A673 (cell line): Measurements from ENCODE around the gene MGAT5B. TPM values are rescaled to one million over a fixed set of nuclear protein-coding genes. Genes with fewer than 3 reads are reported as not detected.

Experiments used
- BruUV-seq: library from RNA; stranded (reverse); fragments of 400-500 nt; replicated peaks from 2 replicates; lab custom pipeline; 2021; lab: Mats Ljungman, UMichigan
- CTCF ChIA-PET: fragments of 300-600 bp; sonication (Branson Sonifier 250); formaldehyde crosslinking; loops from one replicate; lab custom pipeline; 2022; ENCODE audit warnings: antibody characterized with exemption; lab: Charles Lee
- POLR2A ChIA-PET: fragments of 300-600 bp; sonication (Branson Sonifier 250); formaldehyde crosslinking; loops from one replicate; lab custom pipeline; 2022; ENCODE audit warnings: antibody characterized with exemption; ENCODE audit not compliant: low non-redundant PET; lab: Charles Lee
- DNase-seq: peaks from one replicate; pipeline ENCODE4 v3.0.0-alpha.2; 2015; ENCODE audit warnings: low spot score
- H3K27ac ChIP-seq: fragments of 200-600 bp; sonication (generic); 2 replicates; pipeline ENCODE4 v1.5.1; 2016; ENCODE audit warnings: mixed run types, low read depth, mild to moderate bottlenecking, mixed read lengths, antibody characterized with exemption, low read length; ENCODE audit not compliant: poor library complexity, severe bottlenecking
- H3K27me3 ChIP-seq: fragments of 200-600 bp; sonication (generic); replicated peaks from 2 replicates; pipeline ENCODE4 v1.6.1; 2017; ENCODE audit warnings: mixed run types, low read depth, mild to moderate bottlenecking, mixed read lengths, antibody characterized with exemption, low read length; ENCODE audit not compliant: insufficient read depth, poor library complexity
- H3K36me3 ChIP-seq: fragments of 200-600 bp; sonication (generic); 2 replicates; pipeline ENCODE4 v1.6.1; 2016; ENCODE audit warnings: mixed run types, mild to moderate bottlenecking, mixed read lengths, antibody characterized with exemption, low read length; ENCODE audit not compliant: insufficient read depth, poor library complexity, severe bottlenecking
- H3K4me1 ChIP-seq: fragments of 200-600 bp; sonication (generic); 2 replicates; pipeline ENCODE4 v1.6.1; 2017; ENCODE audit warnings: mixed run types, mild to moderate bottlenecking, mixed read lengths, antibody characterized with exemption, low read length; ENCODE audit not compliant: insufficient read depth, poor library complexity, severe bottlenecking
- H3K4me3 ChIP-seq: fragments of 200-600 bp; sonication (generic); 2 replicates; pipeline ENCODE4 v1.5.1; 2016; ENCODE audit warnings: low read depth, mixed run types, mild to moderate bottlenecking, mixed read lengths, low read length; ENCODE audit not compliant: poor library complexity, severe bottlenecking
- H3K9me3 ChIP-seq: fragments of 200-600 bp; sonication (generic); 2 replicates; pipeline ENCODE4 v1.6.1; 2016; ENCODE audit warnings: mixed run types, low read depth, mild to moderate bottlenecking, mixed read lengths, antibody characterized with exemption, low read length; ENCODE audit not compliant: poor library complexity, severe bottlenecking
- CTCF ChIP-seq: fragments of 300-800, 200-600 bp; sonication (generic); conservative IDR thresholded peaks from 2 replicates; pipeline ENCODE4 v1.5.1; 2017; ENCODE audit warnings: low read depth, mild to moderate bottlenecking, antibody characterized with exemption, low read length, moderate library complexity, mixed read lengths
- EZH2 ChIP-seq: fragments of 200-600 bp; sonication (generic); IDR thresholded peaks from 2 replicates; pipeline ENCODE4 v1.6.1; 2017; ENCODE audit warnings: borderline replicate concordance, low read depth, mild to moderate bottlenecking, mixed read lengths, antibody characterized with exemption, low read length; ENCODE audit not compliant: poor library complexity, severe bottlenecking
- intact Hi-C: fragments of 100-400 bp; cut with micrococcal nuclease; formaldehyde crosslinking; loops from one replicate; pipeline ENCODE4 v1.10.0; 2022; ENCODE audit not compliant: unreplicated experiment
- total RNA-seq: library from RNA; stranded (reverse); gene quantifications from 2 replicates; pipeline ENCODE4 v1.2.3, GENCODE V29; 2021

Gene MGAT5B
- total RNA-seq, 1 experiment from 2014 or later = 1.1 TPM

- no peak for DNase-seq
- Histone ChIP-seq H3K27ac (no peak overlapping the region), H3K4me3 (no peak overlapping the region), H3K4me1 (no peaks in the 10 kb centered on the region), H3K9me3 (no peaks in the 10 kb centered on the region), H3K27me3 (no peaks in the 10 kb centered on the region), H3K36me3 (no peaks in the 10 kb centered on the region)
- no peak for TF ChIP-seq EZH2
- TF ChIP-seq CTCF = no peak
- CTCF ChIA-PET = no interaction called here
- POLR2A ChIA-PET = no interaction called here
- no TSS peak for BruUV-seq
- intact Hi-C loops = no loop called here
Observed at GRCh38 chr17:76924345-76925342, 56.4 kb downstream of the MGAT5B start.

GRCh38 chr17:76925441-76925891, 57.3 kb downstream of the MGAT5B start:
- POLR2A ChIA-PET = no interaction called here
- CTCF ChIA-PET = no interaction called here
- no peak for TF ChIP-seq EZH2
- TF ChIP-seq CTCF = no peak

GRCh38 chr17:76926237-76926866, 58.1 kb downstream of the MGAT5B start:
- H3K27me3 ChIP-seq = no peaks in the 10 kb centered on the region
- ChIA-PET CTCF (interaction anchor here (0.6 kb wide), 1 partner anchor 10 kb away, joined by 3 read pairs; no protein-coding TSS in a partner anchor), POLR2A (no interaction called here)
- intact Hi-C loops = no loop called here
- no peak overlapping the region for H3K4me3 ChIP-seq
- TF ChIP-seq CTCF = no peak
- no peak for TF ChIP-seq EZH2
- H3K4me1 ChIP-seq = no peaks in the 10 kb centered on the region
- no peak for DNase-seq
- no peaks in the 10 kb centered on the region for H3K9me3 ChIP-seq
- no TSS peak for BruUV-seq
- no peak overlapping the region for H3K27ac ChIP-seq
- no peaks in the 10 kb centered on the region for H3K36me3 ChIP-seq

More at GRCh38 chr17:76925441-76925891, 57.3 kb downstream of the MGAT5B start:
- no TSS peak for BruUV-seq
- no peaks in the 10 kb centered on the region for H3K27me3 ChIP-seq
- H3K9me3 ChIP-seq = no peaks in the 10 kb centered on the region
- DNase-seq = no peak
- H3K4me3 ChIP-seq = no peak overlapping the region
- intact Hi-C loops = no loop called here
- no peak overlapping the region for H3K27ac ChIP-seq
- H3K36me3 ChIP-seq = no peaks in the 10 kb centered on the region
- H3K4me1 ChIP-seq = no peaks in the 10 kb centered on the region
